Activated naive CD8-positive, alpha-beta T cell treated with anti-CD3 and anti-CD28 coated beads, Interleukin-2, amount 10 ng/mL, durations not matched to agents 7 days and 5 days (primary cell): Measurements from ENCODE around the gene MACROD2. TPM values are rescaled to one million over a fixed set of nuclear protein-coding genes. Genes with fewer than 3 reads are reported as not detected.
A peak's percentile ranks its signal among the peaks of the same experiment; 100 is the strongest.

ENCODE experiments used
- ATAC-seq: fragments of 150-1000 bp; cut with Tn5 transposase; one replicate; pipeline ENCODE4 v1.10.0; 2021; ENCODE audit warnings: low read depth, moderate library complexity
- POLR2A ChIA-PET: fragments of 350-600 bp; sonication (Branson Sonifier 250); formaldehyde crosslinking; loops from one replicate; lab custom pipeline; 2021; ENCODE audit warnings: antibody characterized with exemption; lab: Charles Lee
- DNase-seq: peaks from one replicate; pipeline ENCODE4 v3.0.0; 2021
- H3K27ac Mint-ChIP-seq: one replicate; pipeline ENCODE4 v1.8.0; 2022; ENCODE audit warnings: mild to moderate bottlenecking, mixed read lengths
- H3K27me3 Mint-ChIP-seq: one replicate; pipeline ENCODE4 v1.8.0; 2022; ENCODE audit warnings: mild to moderate bottlenecking, moderate library complexity, mixed read lengths
- H3K36me3 Mint-ChIP-seq: one replicate; pipeline ENCODE4 v1.8.0; 2021; ENCODE audit warnings: mild to moderate bottlenecking, mixed read lengths
- H3K4me1 Mint-ChIP-seq: one replicate; pipeline ENCODE4 v1.8.0; 2021; ENCODE audit warnings: mixed read lengths
- H3K4me3 Mint-ChIP-seq: one replicate; pipeline ENCODE4 v1.8.0; 2022; ENCODE audit warnings: mild to moderate bottlenecking, moderate library complexity, mixed read lengths
- H3K9me3 Mint-ChIP-seq: one replicate; pipeline ENCODE4 v1.8.0; 2021; ENCODE audit warnings: mixed read lengths
- total RNA-seq, 2 experiments: library from RNA; stranded (reverse); gene quantifications; one replicate each; pipeline ENCODE4 v1.2.3, GENCODE V29; 2021

Gene MACROD2
- total RNA-seq, 2 experiments from 2014 or later: not detected

DNA sequence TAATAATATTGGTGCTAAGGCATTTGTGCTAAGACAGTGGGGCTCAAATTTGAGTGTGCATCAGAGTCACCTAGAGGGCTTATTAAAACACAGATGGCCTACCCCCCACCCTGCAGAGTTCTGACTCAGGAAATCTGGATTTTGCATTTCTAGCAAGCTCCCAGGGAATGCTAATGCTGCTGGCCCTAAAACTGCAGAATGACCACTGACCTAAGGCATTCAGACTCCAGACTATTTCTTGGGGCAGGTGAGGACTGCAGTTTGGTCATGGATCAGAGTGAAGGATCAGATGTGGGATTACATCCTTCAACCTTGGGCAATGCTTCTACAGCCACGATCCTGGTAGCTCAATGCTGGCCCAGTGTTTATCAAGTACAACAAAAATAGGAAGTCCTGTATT, 952.2 kb downstream of the MACROD2 start:
- no peak for ATAC-seq
- Mint-ChIP-seq H3K9me3 (no peaks in the 10 kb centered on the region), H3K36me3 (no peaks in the 10 kb centered on the region), H3K4me1 (no peaks in the 10 kb centered on the region), H3K27me3 (no peaks in the 10 kb centered on the region), H3K27ac (no peak overlapping the region), H3K4me3 (no peak overlapping the region)
- DNase-seq: no peak
- POLR2A ChIA-PET: no interaction called here

DNA sequence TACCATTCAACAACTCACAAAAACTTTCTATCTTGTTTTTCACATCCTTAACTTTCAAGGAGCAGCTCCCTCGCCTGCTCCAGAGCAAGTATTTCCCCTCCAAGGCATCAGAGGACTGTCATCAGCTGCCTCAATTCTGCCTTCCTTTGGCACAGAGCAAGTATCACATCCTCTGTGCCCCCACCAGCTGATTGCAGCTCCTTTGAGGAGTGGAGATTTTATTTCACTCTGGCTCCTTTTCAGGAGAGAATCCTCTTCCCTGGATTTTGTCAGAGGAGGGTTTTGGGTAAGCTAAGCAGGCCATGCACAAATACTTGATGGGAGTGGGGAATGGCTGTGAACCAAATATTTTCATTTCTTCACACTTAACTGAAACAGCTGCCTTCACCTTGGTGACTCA, 952.6 kb downstream of the MACROD2 start:
- Mint-ChIP-seq H3K4me1 (no peaks in the 10 kb centered on the region), H3K4me3 (no peak overlapping the region), H3K36me3 (no peaks in the 10 kb centered on the region), H3K9me3 (no peaks in the 10 kb centered on the region), H3K27ac (no peak overlapping the region), H3K27me3 (no peaks in the 10 kb centered on the region)
- POLR2A ChIA-PET: no interaction called here
- DNase-seq (no peak), ATAC-seq (no peak)

DNA sequence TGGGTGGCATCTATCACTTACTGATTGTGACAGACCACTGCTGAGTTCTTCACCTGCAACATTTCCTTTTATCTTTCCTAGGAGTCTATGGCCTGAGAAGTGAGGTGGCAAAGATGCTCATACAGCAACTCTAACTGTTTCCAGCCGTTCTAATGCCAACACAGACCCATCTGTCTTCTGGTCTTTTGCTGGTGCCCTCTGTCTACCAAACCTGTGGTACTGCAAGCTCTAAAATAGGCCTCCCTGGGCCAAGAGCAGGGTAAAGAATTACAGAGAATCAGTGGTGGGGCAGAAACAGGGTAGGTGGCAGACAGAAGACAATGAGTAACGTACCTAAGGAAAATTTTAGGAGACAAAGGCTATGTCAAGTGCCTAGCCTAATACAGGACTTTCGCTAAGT, 953.1 kb downstream of the MACROD2 start:
- H3K27me3 Mint-ChIP-seq: no peaks in the 10 kb centered on the region
- DNase-seq (no peak), ATAC-seq (no peak)
- H3K9me3 Mint-ChIP-seq: no peaks in the 10 kb centered on the region
- POLR2A ChIA-PET: no interaction called here
- no peaks in the 10 kb centered on the region for H3K36me3 Mint-ChIP-seq
- no peaks in the 10 kb centered on the region for H3K4me1 Mint-ChIP-seq
- H3K4me3 Mint-ChIP-seq: no peak overlapping the region
- no peak overlapping the region for H3K27ac Mint-ChIP-seq

DNA sequence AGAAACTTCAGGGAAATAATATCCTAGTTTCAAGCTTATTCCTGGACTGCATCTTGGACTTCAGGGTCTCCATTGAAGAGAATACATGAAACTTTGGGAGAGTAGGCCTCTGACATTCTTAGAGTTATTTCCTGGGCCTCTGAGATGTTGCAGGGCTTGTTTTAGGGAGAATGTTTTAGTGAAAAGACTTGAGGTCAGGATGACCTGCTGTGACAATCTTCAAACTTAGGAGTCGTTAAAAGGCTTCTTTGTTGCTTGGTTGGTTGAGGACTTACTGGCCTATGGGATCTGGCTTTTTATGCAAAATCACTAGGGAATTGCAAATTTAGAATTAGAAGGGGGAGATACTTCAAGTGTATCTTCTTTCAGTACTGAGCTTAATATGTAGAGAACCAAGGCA, 955.3 kb downstream of the MACROD2 start:
- Mint-ChIP-seq H3K27ac (no peak overlapping the region), H3K36me3 (no peaks in the 10 kb centered on the region), H3K27me3 (no peaks in the 10 kb centered on the region), H3K4me1 (no peaks in the 10 kb centered on the region), H3K9me3 (peaks cover 1% of the 10 kb centered on the region), H3K4me3 (no peak overlapping the region)
- ATAC-seq (no peak), DNase-seq (no peak)
- POLR2A ChIA-PET: no interaction called here

DNA sequence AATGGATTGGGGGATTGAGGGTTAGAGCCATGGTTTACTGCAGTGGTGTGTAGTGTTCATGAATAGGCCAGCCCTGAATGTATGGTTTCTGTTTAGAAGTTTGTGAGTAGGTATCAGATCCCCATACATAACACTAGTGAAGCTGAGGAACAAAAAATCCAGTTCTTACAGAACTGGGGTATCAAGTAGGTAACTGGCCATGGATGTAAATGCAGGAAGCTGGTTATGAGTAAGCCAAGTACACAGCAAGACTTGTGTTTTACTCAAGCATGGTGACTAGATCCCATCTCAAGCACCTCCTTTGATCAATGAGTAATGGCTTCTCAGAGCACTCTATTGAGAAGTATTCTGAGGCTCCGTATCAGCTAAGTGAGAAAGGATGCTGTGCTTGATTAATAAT, 955.8 kb downstream of the MACROD2 start:
- no peaks in the 10 kb centered on the region for H3K36me3 Mint-ChIP-seq
- H3K4me1 Mint-ChIP-seq: no peaks in the 10 kb centered on the region
- no peak overlapping the region for H3K4me3 Mint-ChIP-seq
- DNase-seq (no peak), ATAC-seq (no peak)
- no peak overlapping the region for H3K27ac Mint-ChIP-seq
- H3K9me3 Mint-ChIP-seq: peaks cover 1% of the 10 kb centered on the region
- POLR2A ChIA-PET: no interaction called here
- H3K27me3 Mint-ChIP-seq: no peaks in the 10 kb centered on the region

DNA sequence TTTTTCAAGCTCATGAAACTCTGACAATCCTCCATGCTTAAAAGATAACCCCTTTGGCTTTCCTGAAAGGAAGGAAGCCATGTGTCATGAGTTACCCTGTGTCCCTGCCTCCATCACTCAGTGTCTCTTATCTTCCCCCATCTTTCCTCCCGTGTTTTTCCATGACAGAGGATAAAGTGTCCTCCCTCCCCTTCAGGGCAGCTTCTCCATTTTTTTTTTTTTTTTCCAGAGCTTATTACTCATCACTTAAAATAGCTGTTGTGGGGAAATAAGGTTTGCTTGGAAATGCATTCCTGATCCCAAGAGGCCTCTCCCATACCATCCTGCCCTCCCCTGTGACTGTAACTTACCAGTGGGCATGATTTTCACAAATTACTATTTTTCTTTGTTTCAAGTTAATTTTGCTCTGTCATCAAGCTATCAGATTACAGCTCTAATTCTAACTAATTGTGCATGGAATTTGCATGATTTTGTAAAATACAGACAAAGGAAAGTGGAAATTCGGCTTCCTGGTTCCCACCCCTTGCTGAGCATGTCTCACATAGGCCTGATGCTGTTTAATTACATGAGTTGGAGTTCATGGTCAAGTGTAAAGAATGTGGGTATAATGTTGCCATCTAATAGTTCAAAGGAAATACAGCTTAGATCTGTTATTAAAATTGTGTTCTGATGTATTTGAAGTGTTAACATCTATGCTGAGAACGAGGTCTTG, 956.5 kb downstream of the MACROD2 start:
- Mint-ChIP-seq H3K4me1 (no peaks in the 10 kb centered on the region), H3K36me3 (no peaks in the 10 kb centered on the region), H3K4me3 (no peak overlapping the region), H3K27ac (no peak overlapping the region), H3K9me3 (peaks cover 1% of the 10 kb centered on the region), H3K27me3 (no peaks in the 10 kb centered on the region)
- POLR2A ChIA-PET: no interaction called here
- DNase-seq (no peak), ATAC-seq (no peak)

DNA sequence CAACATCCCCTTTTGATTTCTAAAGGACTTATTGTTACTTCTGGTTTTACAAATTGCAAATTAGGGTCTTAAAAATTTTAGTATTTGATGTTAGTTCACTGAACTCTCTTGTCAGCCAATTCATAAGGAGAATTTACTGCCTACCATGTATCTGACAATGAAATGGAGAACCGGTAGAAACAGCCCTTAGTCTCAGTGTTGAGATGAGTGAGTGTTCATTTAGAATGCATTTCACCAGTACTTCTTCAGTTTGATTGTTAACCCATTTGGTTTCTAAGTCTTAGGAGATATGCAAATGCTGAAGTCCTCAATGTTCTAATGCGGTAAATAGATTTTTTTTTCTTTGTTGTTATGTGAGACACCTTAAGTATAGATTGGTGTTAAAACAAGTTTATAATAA, 958.4 kb downstream of the MACROD2 start:
- H3K9me3 Mint-ChIP-seq: peaks cover 1% of the 10 kb centered on the region
- POLR2A ChIA-PET: no interaction called here
- no peak overlapping the region for H3K4me3 Mint-ChIP-seq
- H3K27ac Mint-ChIP-seq: no peak overlapping the region
- H3K36me3 Mint-ChIP-seq: no peaks in the 10 kb centered on the region
- H3K27me3 Mint-ChIP-seq: no peaks in the 10 kb centered on the region
- H3K4me1 Mint-ChIP-seq: no peaks in the 10 kb centered on the region
- DNase-seq: no peak
- no peak for ATAC-seq

DNA sequence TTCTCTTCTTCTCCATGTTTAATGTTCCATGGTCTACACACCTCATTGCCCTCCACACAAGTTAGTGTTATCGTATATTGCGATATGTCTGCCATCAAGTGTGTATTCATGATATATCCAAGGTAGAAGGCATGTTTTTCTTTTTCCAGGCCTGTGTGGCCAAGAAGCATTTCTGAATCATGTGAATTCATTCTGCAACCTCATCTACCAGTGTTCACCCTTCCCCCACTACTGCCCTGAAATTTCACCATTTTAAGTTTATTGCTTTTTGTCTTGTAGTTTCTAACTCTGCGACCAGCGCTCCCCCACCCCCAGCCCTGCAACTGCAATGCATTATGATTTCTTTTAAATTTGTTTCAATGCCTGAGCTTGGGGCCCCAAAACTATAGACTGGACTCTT, 960.1 kb downstream of the MACROD2 start:
- no peaks in the 10 kb centered on the region for H3K27me3 Mint-ChIP-seq
- ATAC-seq: peak; percentile 30
- no peaks in the 10 kb centered on the region for H3K4me1 Mint-ChIP-seq
- H3K36me3 Mint-ChIP-seq: no peaks in the 10 kb centered on the region
- no peak overlapping the region for H3K27ac Mint-ChIP-seq
- POLR2A ChIA-PET: no interaction called here
- no peak for DNase-seq
- peaks cover 1% of the 10 kb centered on the region for H3K9me3 Mint-ChIP-seq
- H3K4me3 Mint-ChIP-seq: no peak overlapping the region

DNA sequence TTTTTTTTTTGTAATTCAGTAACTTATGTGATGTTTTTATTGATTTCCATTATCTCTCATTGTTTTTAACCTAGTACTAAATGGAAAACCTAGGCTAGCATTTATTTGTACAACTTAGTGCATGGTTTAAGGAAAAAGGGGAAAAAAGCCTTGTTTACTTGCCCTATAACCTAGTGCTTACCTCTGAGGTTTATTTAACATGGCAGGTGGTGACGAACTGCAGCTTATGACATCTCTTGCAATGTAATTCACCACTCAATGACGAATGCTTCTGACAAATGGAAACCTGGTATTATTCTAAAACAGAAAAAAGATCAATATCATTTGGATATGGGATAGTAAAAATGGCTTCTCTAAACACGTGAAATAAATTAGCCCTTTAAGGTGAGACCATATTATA, 960.7 kb downstream of the MACROD2 start:
- no peak for DNase-seq
- Mint-ChIP-seq H3K4me1 (no peaks in the 10 kb centered on the region), H3K4me3 (no peak overlapping the region), H3K27me3 (no peaks in the 10 kb centered on the region), H3K36me3 (no peaks in the 10 kb centered on the region), H3K9me3 (peaks cover 1% of the 10 kb centered on the region), H3K27ac (no peak overlapping the region)
- no peak for ATAC-seq
- POLR2A ChIA-PET: no interaction called here

DNA sequence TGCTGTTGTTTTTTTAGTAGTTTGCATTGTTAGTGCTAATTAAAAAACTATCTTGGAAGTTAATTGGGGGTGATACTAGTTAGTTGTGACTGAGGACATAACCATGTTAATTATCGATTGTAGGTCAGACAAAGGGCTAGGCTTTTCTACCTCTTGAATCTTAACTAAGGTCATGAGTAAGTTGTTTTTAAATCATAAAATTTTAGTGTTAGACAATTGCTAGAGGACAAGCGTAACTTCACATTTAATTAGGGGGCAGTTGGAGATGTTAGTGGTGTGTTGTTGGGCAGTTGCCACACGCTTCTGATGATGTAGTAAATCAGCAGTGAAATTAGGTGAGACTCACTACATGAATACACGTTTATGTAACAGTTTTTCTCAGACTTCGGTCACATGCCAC, 961.2 kb downstream of the MACROD2 start:
- ATAC-seq (no peak), DNase-seq (no peak)
- no peak overlapping the region for H3K4me3 Mint-ChIP-seq
- no peaks in the 10 kb centered on the region for H3K36me3 Mint-ChIP-seq
- H3K4me1 Mint-ChIP-seq: no peaks in the 10 kb centered on the region
- H3K27me3 Mint-ChIP-seq: no peaks in the 10 kb centered on the region
- H3K9me3 Mint-ChIP-seq: peaks cover 1% of the 10 kb centered on the region
- H3K27ac Mint-ChIP-seq: no peak overlapping the region
- POLR2A ChIA-PET: no interaction called here

DNA sequence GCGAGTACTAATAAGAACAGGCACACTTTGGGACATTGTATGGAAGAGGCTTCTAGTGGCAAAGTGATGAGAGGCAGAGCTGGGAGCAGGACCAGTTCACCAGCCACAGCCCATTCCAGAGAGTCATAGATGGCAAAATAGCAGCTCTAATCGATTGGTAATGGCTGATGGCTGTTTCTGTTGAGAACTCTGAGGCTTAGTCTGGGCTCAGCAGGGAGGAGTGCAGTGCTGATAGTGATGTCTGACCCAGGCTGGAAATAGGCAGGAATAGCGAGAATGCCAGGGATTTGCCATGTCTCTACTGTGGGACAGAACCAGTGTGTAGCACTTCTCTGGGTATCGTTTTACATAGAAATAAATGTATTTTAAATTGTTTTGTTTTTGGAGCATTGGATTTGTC, 962.1 kb downstream of the MACROD2 start:
- no peaks in the 10 kb centered on the region for H3K36me3 Mint-ChIP-seq
- no peaks in the 10 kb centered on the region for H3K27me3 Mint-ChIP-seq
- H3K9me3 Mint-ChIP-seq: peaks cover 1% of the 10 kb centered on the region
- no peak overlapping the region for H3K27ac Mint-ChIP-seq
- POLR2A ChIA-PET: no interaction called here
- ATAC-seq (no peak), DNase-seq (no peak)
- H3K4me3 Mint-ChIP-seq: no peak overlapping the region
- H3K4me1 Mint-ChIP-seq: no peaks in the 10 kb centered on the region

DNA sequence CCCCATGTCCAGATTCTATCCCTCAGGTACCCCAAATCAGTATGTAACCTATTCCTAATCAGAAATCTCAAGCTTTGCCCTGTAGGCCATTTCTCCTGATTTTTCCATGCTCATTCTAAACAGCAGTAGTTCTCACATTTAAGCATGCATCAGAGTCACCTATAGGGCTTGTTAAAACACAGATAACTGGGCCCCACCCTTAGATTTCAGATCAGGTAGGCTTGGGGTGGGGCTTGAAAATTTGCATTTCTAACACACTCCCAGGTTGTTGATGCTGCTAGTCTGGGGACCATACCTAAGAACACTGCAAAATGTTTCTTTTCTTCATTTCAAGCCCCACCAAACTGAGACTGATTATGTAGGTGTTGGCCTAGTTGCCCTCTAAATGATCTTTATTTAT, 963.3 kb downstream of the MACROD2 start:
- Mint-ChIP-seq H3K4me1 (no peaks in the 10 kb centered on the region), H3K4me3 (no peak overlapping the region), H3K9me3 (peaks cover 1% of the 10 kb centered on the region), H3K36me3 (no peaks in the 10 kb centered on the region), H3K27ac (no peak overlapping the region), H3K27me3 (no peaks in the 10 kb centered on the region)
- POLR2A ChIA-PET: no interaction called here
- DNase-seq: no peak
- ATAC-seq: no peak

DNA sequence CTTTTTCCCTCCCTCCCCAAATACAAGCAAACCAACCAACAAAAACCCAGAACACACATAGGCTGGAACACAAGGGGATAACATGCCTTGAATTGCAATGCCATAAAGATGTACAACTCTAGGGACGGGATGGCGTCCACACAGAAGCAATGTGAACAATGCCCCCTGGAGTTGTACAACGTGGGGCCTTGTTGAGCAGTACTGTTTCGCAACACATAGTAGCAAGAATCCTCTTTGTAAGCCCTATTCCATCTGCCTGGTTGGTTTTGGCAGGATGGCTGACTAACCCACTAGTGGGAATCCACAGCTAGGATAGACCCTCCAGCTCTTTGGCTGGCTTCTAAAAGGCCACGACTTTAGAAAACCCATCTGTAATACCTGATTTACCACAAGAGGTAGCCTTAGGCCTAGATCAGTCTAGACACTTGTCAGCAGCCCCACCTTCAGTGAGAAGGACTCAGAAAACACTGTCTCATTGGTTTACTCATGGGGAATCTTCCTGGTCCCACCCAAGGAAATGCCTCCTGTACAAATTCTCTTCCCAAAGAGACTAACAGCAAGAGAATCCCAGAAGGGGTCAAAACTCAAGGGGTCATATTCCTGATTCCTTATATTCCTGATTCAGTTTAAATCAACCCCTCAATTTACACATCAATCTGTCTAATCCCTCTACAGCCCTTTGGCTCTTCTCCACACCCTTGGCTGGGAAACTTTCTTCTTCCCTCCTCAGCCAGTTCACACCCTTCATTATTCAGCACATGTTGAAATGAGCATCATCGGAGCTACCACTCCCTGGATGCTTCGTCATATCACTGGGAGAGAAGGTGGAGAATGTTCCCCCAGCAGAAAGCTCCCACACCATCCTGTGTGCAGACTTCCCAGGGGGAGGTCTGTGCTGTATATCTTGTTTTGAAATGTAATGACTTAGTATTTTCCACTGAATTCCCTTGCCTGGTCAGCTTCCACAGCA, 964.5 kb downstream of the MACROD2 start:
- H3K27ac Mint-ChIP-seq: no peak overlapping the region
- no peaks in the 10 kb centered on the region for H3K36me3 Mint-ChIP-seq
- H3K9me3 Mint-ChIP-seq: peaks cover 3% of the 10 kb centered on the region
- no peaks in the 10 kb centered on the region for H3K4me1 Mint-ChIP-seq
- DNase-seq: no peak
- POLR2A ChIA-PET: no interaction called here
- no peak for ATAC-seq
- no peaks in the 10 kb centered on the region for H3K27me3 Mint-ChIP-seq
- no peak overlapping the region for H3K4me3 Mint-ChIP-seq

DNA sequence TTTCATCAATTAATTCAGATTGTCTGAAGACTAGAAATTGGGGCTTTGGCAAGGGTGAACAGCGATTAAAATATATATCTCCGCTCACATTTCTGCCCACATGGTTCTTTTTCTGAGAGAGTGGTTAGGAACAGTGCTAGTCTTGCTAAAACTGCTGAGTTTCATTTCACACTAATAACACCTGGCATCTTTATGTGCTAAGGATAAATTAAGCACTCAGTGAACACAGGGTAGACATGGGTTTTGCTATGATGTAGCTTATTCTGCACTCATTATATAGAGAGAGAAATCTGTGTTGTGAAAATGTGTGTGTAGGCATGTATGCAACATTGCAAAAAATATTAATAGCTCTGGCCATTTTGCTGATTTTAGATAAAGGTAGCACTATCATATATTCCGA, 965.5 kb downstream of the MACROD2 start:
- no peak overlapping the region for H3K27ac Mint-ChIP-seq
- DNase-seq (no peak), ATAC-seq (no peak)
- no peak overlapping the region for H3K4me3 Mint-ChIP-seq
- H3K27me3 Mint-ChIP-seq: no peaks in the 10 kb centered on the region
- peaks cover 2% of the 10 kb centered on the region for H3K9me3 Mint-ChIP-seq
- H3K4me1 Mint-ChIP-seq: no peaks in the 10 kb centered on the region
- H3K36me3 Mint-ChIP-seq: no peaks in the 10 kb centered on the region
- POLR2A ChIA-PET: no interaction called here
